Ovary (tissue), 9 donors: ENCODE data around the gene SEPTIN2. TPM values are rescaled to one million over a fixed set of nuclear protein-coding genes. Genes with fewer than 3 reads are reported as not detected.

Source experiments
- DNase-seq, 5 donors: peaks; one replicate each; pipeline ENCODE4 v3.0.0-alpha.2; 2019 to 2020
- H3K27ac ChIP-seq, 2 donors: fragments of 200-600 bp; one replicate each; pipeline versions ENCODE4 v1.5.1 to v1.8.0; 2019 to 2022
- H3K27me3 ChIP-seq: fragments of 200-600 bp; one replicate; pipeline ENCODE4 v1.8.0; 2022
- H3K36me3 ChIP-seq: fragments of 200-600 bp; sonication (generic); one replicate; pipeline ENCODE4 v1.5.1; 2019
- H3K4me1 ChIP-seq: one replicate; pipeline ENCODE4 v1.8.1; 2013; ENCODE audit warnings: mild to moderate bottlenecking, moderate library complexity; ENCODE audit not compliant: insufficient read depth
- H3K4me3 ChIP-seq: fragments of 200-600 bp; sonication (generic); one replicate; pipeline ENCODE4 v1.5.1; 2017
- H3K9me3 ChIP-seq, 2 donors: fragments of 200-600 bp in 1 of 2; sonication (generic) in 1 of 2; one replicate each; pipeline versions ENCODE4 v1.5.1 to v1.8.1; 2013 to 2019; ENCODE audit warnings: mild to moderate bottlenecking in 1 of 2, moderate library complexity in 1 of 2
- EP300 ChIP-seq: sonication (generic); formaldehyde crosslinking; IDR thresholded peaks from one replicate; pipeline ENCODE4 v1.6.1; 2017; ENCODE audit warnings: antibody characterized with exemption
- POLR2A ChIP-seq: fragments of 450-650 bp; IDR thresholded peaks from one replicate; pipeline ENCODE4 v1.6.1; 2017; ENCODE audit warnings: antibody characterized with exemption, mild to moderate bottlenecking, moderate library complexity
- WGBS, 3 donors: extraction: QIAGEN DNeasy Blood & Tissue Kit in 1 of 3; methylation state at CpG; one replicate each; pipeline versions ENCODE4 v1.1.5 to v1.1.7; 2013 to 2017; 5-methylcytosine and 5-hydroxymethylcytosine counted together
- intact Hi-C, 4 donors: fragments of 100-400 bp; cut with DNase I; formaldehyde crosslinking; loops; one replicate each; pipeline versions ENCODE4 v1.11.0 to v1.15.1; 2022 to 2023
- polyA plus RNA-seq, 2 donors: library from polyadenylated mRNA; stranded (reverse); fragments of 200-250 nt in 1 of 2; fragments of 350-450 nt in 1 of 2; fragmentation: Illumina TruSeq in 1 of 2; extraction: RNeasy Lipid Tissue Mini Kit (QIAGEN cat#74804) in 1 of 2; gene quantifications; one replicate each; pipeline ENCODE4 v1.2.3, GENCODE V29; 2013 to 2014
- total RNA-seq, 7 donors: library from RNA; depleted of rRNA in 2 of 7; stranded (reverse); fragments of >200 nt in 2 of 7; fragmentation: NEBNext Ultra II Directional in 3 of 7; extraction: Animal tissue kit (Norgen Biotek cat#: 25700) in 3 of 7; gene quantifications; one replicate each; pipeline versions ENCODE4 v1.1.0 to v1.2.4, GENCODE V29; 2016 to 2023
- TF ChIP-seq, protein P1 (sequence below), 3 donors: fragments of 450-650 bp in 2 of 3; fragments of 200-600 bp in 1 of 3; IDR thresholded peaks; one replicate each; pipeline versions ENCODE4 v1.5.1 to v1.8.0; 2016 to 2022; ENCODE audit warnings: antibody characterized with exemption in 3 of 3, mild to moderate bottlenecking in 1 of 3
- donor health status: DM: no; HTN: no; CAD: no; lungs with moderate emphysema.
- donor health status: DM: no; HTN: no; CAD: no.
- donor health status: Bipolar disorder and iron deficiency.
- donor health status: DM: yes; HTN: yes; CAD: no.
- donor health status: DM: no; HTN: no; CAD: no.
- donor health status: DM: yes; HTN: yes; CAD: no.

Gene SEPTIN2
- total and polyA plus RNA-seq, 9 donors, result 184 to 403 (median 328) TPM

DNA sequence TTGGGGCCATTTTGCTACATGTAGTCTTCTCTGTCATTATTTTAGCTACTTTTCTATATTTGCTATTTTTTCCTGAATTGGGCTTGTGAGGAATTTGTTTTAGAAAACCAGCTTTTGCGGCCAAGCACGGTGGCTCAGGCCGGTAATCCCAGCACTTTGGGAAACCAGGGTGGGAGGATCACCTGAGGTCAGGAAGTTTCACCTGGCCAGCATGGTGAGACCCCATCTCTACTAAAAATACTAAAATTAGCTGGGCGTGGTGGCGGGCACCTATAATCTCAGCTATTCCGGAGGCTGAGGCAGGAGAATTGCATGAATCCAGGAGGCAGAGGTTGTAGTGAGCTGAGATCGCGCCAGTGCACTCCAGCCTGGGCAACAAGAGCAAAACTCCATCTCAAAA lies 4.7 kb downstream of the SEPTIN2 start:
- 85 to 90% (median 86%) methylated on average over 8 of the region's 8 CpGs for WGBS, 3 donors
- no peaks in the 10 kb centered on the region for H3K36me3 ChIP-seq
- H3K4me1 ChIP-seq, result peaks cover 14% of the 10 kb centered on the region
- TF ChIP-seq EP300 (no peak), POLR2A (no peak)
- TF ChIP-seq, protein P1, sequence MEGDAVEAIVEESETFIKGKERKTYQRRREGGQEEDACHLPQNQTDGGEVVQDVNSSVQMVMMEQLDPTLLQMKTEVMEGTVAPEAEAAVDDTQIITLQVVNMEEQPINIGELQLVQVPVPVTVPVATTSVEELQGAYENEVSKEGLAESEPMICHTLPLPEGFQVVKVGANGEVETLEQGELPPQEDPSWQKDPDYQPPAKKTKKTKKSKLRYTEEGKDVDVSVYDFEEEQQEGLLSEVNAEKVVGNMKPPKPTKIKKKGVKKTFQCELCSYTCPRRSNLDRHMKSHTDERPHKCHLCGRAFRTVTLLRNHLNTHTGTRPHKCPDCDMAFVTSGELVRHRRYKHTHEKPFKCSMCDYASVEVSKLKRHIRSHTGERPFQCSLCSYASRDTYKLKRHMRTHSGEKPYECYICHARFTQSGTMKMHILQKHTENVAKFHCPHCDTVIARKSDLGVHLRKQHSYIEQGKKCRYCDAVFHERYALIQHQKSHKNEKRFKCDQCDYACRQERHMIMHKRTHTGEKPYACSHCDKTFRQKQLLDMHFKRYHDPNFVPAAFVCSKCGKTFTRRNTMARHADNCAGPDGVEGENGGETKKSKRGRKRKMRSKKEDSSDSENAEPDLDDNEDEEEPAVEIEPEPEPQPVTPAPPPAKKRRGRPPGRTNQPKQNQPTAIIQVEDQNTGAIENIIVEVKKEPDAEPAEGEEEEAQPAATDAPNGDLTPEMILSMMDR (IDR thresholded peaks at IDR 0.05), result no peak
- H3K9me3 ChIP-seq, result no peaks in the 10 kb centered on the region
- H3K27ac ChIP-seq, result no peak overlapping the region
- no peak for DNase-seq
- H3K4me3 ChIP-seq, result no peak overlapping the region
- H3K27me3 ChIP-seq, result no peaks in the 10 kb centered on the region
- intact Hi-C loops, result no loop called here

DNA sequence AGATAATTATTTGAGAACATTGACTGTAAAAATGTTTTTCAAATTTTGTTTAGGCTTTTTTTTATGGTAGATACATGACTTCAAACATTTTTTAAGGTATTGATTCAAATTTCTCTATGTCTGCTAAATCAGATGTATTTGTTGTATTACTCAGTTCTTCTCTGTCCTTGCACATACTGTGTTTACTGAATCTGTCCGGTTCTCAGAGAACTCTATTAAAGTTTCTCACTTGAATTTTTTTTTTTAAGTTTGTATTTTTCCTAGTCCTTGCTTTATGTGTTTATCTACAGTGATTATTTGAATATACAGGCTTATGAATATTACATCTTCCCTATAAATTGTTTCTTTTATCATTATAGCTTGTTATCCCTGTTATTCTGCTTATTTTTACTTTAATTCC lies 5.3 kb downstream of the SEPTIN2 start:
- WGBS, 3 donors, result 8 to 21% (median 14%) methylated on average over 1 of the region's 1 CpG
- H3K4me1 ChIP-seq, result peaks cover 14% of the 10 kb centered on the region

DNA sequence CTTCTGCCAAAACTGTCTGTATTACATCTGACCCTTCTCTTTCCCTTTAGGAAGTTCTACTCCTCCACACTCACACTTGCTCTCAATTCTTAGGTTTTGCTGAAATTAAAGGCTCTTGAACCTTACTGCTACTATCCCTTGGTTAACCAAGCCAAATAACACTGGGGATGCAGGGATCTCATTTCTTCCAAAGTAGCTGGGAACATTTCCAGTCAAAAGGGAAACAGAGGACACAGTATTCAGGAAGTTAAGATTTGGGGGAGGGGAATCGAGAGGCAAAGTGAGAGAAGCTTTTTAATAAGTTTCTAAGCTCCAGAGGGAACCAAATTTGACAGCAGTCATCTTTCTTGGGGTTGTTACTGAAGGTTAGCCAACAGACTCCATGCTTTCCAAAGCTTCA lies 6.2 kb downstream of the SEPTIN2 start:
- peaks cover 11% of the 10 kb centered on the region for H3K4me1 ChIP-seq

More for the DNA sequence above, 5.3 kb downstream of the SEPTIN2 start:
- TF ChIP-seq EP300, result no peak
- TF ChIP-seq, protein P1 (IDR thresholded peaks at IDR 0.05), result no peak
- TF ChIP-seq POLR2A, result no peak
- Histone ChIP-seq H3K4me3 (no peak overlapping the region), H3K27me3 (no peaks in the 10 kb centered on the region), H3K9me3 (no peaks in the 10 kb centered on the region), H3K27ac (no peak overlapping the region), H3K36me3 (no peaks in the 10 kb centered on the region)
- intact Hi-C loops, result no loop called here
- no peak for DNase-seq

DNA sequence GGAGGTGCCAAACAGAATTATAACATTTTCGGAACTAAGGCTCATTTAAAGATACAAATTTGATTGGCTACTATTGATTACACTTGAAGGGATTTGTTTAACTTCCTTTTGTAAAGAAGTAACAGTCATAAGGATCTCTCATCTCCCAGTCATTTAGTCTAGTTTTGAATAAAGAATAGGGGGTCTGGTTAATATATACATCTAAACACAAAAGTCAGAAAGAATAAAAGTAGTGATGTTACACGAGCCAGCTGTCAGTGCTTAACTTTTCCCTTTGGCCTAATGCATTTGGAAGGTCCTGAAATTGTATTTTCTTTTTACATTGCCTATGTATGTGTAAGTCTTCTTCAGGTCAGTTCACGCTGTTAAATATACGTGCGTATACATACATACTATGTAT lies 8.1 kb downstream of the SEPTIN2 start:
- TF ChIP-seq EP300 (no peak), POLR2A (no peak)
- TF ChIP-seq, protein P1 (IDR thresholded peaks at IDR 0.05), result no peak
- Histone ChIP-seq H3K27me3 (no peaks in the 10 kb centered on the region), H3K4me3 (no peak overlapping the region), H3K27ac (no peak overlapping the region), H3K36me3 (no peaks in the 10 kb centered on the region), H3K4me1 (peaks cover 5% of the 10 kb centered on the region), H3K9me3 (no peaks in the 10 kb centered on the region)
- DNase-seq, result no peak
- intact Hi-C loops, result no loop called here
- 77 to 85% (median 79%) methylated on average over 5 of the region's 5 CpGs for WGBS, 3 donors

More for the DNA sequence above, 6.2 kb downstream of the SEPTIN2 start:
- 42 to 49% (median 47%) methylated on average over 1 of the region's 1 CpG for WGBS, 3 donors
- Histone ChIP-seq H3K4me3 (no peak overlapping the region), H3K27me3 (no peaks in the 10 kb centered on the region), H3K27ac (no peak overlapping the region), H3K36me3 (no peaks in the 10 kb centered on the region), H3K9me3 (no peaks in the 10 kb centered on the region)
- intact Hi-C loops, result no loop called here
- TF ChIP-seq, protein P1 (IDR thresholded peaks at IDR 0.05), result no peak
- TF ChIP-seq EP300 (no peak), POLR2A (no peak)
- no peak for DNase-seq

DNA sequence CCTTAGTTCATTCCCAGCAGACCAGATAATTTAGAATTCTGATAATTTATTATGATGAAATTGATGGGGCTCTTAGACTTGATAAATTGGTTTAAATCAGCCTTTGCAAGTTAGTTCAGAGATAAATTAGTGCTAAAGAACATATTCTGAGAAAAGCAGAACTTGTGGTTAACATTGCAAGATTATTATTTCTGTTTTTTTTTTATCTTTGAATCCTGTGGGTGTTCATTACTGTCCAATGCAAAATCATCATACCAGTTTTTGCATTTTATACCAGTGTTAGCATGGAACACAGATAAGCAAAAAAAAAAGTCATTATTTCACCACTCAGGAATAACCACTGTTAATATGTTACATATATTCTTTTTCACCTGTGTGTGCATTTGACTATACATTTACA lies 9.1 kb downstream of the SEPTIN2 start:
- no peak for DNase-seq
- H3K27me3 ChIP-seq, result no peaks in the 10 kb centered on the region
- H3K36me3 ChIP-seq, result no peaks in the 10 kb centered on the region
- intact Hi-C loops, result no loop called here
- peaks cover 4% of the 10 kb centered on the region for H3K4me1 ChIP-seq
- H3K4me3 ChIP-seq, result no peak overlapping the region
- TF ChIP-seq POLR2A (no peak), EP300 (no peak)
- TF ChIP-seq, protein P1 (IDR thresholded peaks at IDR 0.05), result no peak
- no peak overlapping the region for H3K27ac ChIP-seq
- no peaks in the 10 kb centered on the region for H3K9me3 ChIP-seq
